ENCODE results near the gene DAZL. TPM values are rescaled to one million over a fixed set of nuclear protein-coding genes. Genes with fewer than 3 reads are reported as not detected.
A peak's percentile ranks its signal among the peaks of the same experiment; 100 is the strongest.

DAZL gene
- total RNA-seq, 1 experiment from 2014 or later, result not detected

GRCh38 chr3:16587047-16587680 lies 18.1 kb downstream of the DAZL start:
- H3K4me1 ChIP-seq (ENCODE audit: control insufficient read depth in 1 of 2, insufficient read depth in 2 of 2, low read length in 2 of 2), result no peaks in the 10 kb centered on the region
- no peak for TF ChIP-seq ZBTB33 (IDR thresholded peaks at IDR 0.05; ENCODE audit: extremely low read depth, insufficient replicate concordance, low read length)
- TF ChIP-seq FOSL1 (IDR thresholded peaks at IDR 0.05; ENCODE audit: low read depth), result no peak
- no peak for TF ChIP-seq POLR2AphosphoS5 (IDR thresholded peaks at IDR 0.05; ENCODE audit: low read depth, low read length)
- TF ChIP-seq CBX3 (IDR thresholded peaks at IDR 0.05; ENCODE audit: low read depth), result no peak
- TF ChIP-seq CTCF (IDR thresholded peaks at IDR 0.05 in 2 of 3, conservative IDR thresholded peaks at IDR 0.05 in 1 of 3; ENCODE audit: borderline replicate concordance in 1 of 3, insufficient read depth in 1 of 3, low read depth in 2 of 3, low read length in 2 of 3), result 0 out of 6 replicates have a peak, but pooled peaks of 1 of the 3 experiments have one; percentile 14
- TF ChIP-seq CEBPB (IDR thresholded peaks at IDR 0.05; ENCODE audit: low read depth), result no peak
- no peak for TF ChIP-seq ZNF274 (IDR thresholded peaks at IDR 0.05; ENCODE audit: low read depth, low read length)
- TF ChIP-seq MAX (IDR thresholded peaks at IDR 0.05), result no peak
- TF ChIP-seq EZH2phosphoT487 (IDR thresholded peaks at IDR 0.05; ENCODE audit: borderline replicate concordance), result no peak
- no peak for TF ChIP-seq REST (IDR thresholded peaks at IDR 0.05; ENCODE audit: low read depth)
- no peak for TF ChIP-seq SRF (IDR thresholded peaks at IDR 0.05; ENCODE audit: low read depth)
- 0 out of 2 replicates have a peak, but pooled peaks have one; percentile 12 for TF ChIP-seq RAD21 (IDR thresholded peaks at IDR 0.05; ENCODE audit: low read depth)
- TF ChIP-seq ELF1 (IDR thresholded peaks at IDR 0.05; ENCODE audit: borderline replicate concordance, low read depth), result no peak
- no peak for TF ChIP-seq ZFX (IDR thresholded peaks at IDR 0.05)
- TF ChIP-seq SIN3A (IDR thresholded peaks at IDR 0.05; ENCODE audit: low read depth), result no peak
- no peak for TF ChIP-seq ATF3 (IDR thresholded peaks at IDR 0.05)
- no peaks in the 10 kb centered on the region for H3K9me2 ChIP-seq (ENCODE audit: insufficient read depth)
- intact Hi-C loops (cut with micrococcal nuclease), result no loop called here
- POLR2A ChIA-PET, result no interaction called here
- no TSS peak for BruUV-seq (replicated peaks)
- DNase-seq (ENCODE audit: low read depth, low spot score), result no peak
- no peaks in the 10 kb centered on the region for H3K79me2 ChIP-seq (ENCODE audit: insufficient read depth, low read length)
- no peaks in the 10 kb centered on the region for H3K36me3 ChIP-seq (ENCODE audit: control insufficient read depth in 1 of 2, insufficient read depth in 2 of 2, low read length in 2 of 2)
- no peak overlapping the region for H3K4me3 ChIP-seq (replicated peaks in 1 of 2; ENCODE audit: low read depth in 1 of 2, low read length in 2 of 2)
- CTCF ChIA-PET, result interaction anchor here (1.3 to 2.2 kb wide), 2 partner anchors 297 to 319 kb away, joined by 4 to 7 read pairs; no protein-coding TSS in a partner anchor
- no peak overlapping the region for H3K9ac ChIP-seq (ENCODE audit: low read length)
- ATAC-seq, result no peak
- H3K27me3 ChIP-seq (ENCODE audit: insufficient read depth, low read length), result no peaks in the 10 kb centered on the region
- no peaks in the 10 kb centered on the region for H3K9me3 ChIP-seq (ENCODE audit: control insufficient read depth in 1 of 2, insufficient read depth in 1 of 2, low read depth in 1 of 2, low read length in 2 of 2)
- RAD21 ChIA-PET (ENCODE audit: low non-redundant PET in 1 of 2, low total read pairs in 2 of 2, uncharacterized antibody in 2 of 2, unreplicated experiment in 2 of 2), result no interaction called here
- H3K4me2 ChIP-seq (ENCODE audit: low read length), result no peak overlapping the region
- no peaks in the 10 kb centered on the region for H4K20me1 ChIP-seq (ENCODE audit: insufficient read depth)
- H2AFZ ChIP-seq (ENCODE audit: low read depth, low read length, poor library complexity, severe bottlenecking), result no peak overlapping the region
- no peak overlapping the region for H3K27ac ChIP-seq (ENCODE audit: low read depth, low read length)
